SH-SY5Y (cell line): Measurements from ENCODE around the gene WFDC1.

Experiments
- GATA2 ChIP-seq: IDR thresholded peaks from 2 replicates; pipeline ENCODE4 v1.6.1; 2011; ENCODE audit warnings: mild to moderate bottlenecking, low read depth, low read length
- GATA3 ChIP-seq: IDR thresholded peaks from 2 replicates; pipeline ENCODE4 v1.6.1; 2011; ENCODE audit warnings: low read depth, mild to moderate bottlenecking, low read length, moderate library complexity

GRCh38 chr16:84298376-84298899, 3.8 kb downstream of the WFDC1 start:
- TF ChIP-seq GATA3 (no peak), GATA2 (no peak)
